CD4-positive, alpha-beta T cell treated with Interleukin-21 for 1 hour (primary cell): Measurements from ENCODE around the gene NECTIN3.

Source experiments
- DNase-seq: peaks from one replicate; pipeline ENCODE4 v3.0.0-alpha.2; 2020

NECTIN3 gene

GRCh38 chr3:111071257-111072030 is at the start of gene NECTIN3:
Gene NECTIN3, plus strand, starts transcription at chr3:111071816. Its CDS starts 202 bp downstream, at chr3:111072018.
- peak; percentile 91 for DNase-seq

DNA sequence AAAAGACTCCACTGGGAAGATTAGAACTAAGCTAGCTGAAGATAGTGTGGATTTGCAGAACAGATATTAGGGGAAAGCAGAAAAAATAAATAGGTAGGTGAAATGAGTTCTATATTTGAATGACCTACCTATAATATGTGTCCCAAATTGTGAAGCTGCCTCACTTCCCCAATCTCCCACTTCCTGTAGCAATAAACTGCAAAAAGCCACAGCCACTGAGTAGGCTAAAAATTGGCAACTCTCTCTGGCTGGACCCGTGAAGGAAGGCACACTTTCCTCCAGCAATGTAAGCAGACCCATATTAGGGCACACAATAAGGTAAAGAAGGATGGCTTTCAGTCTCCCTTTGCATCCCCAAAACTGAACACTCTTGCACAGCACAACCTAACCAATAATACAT is 43.7 kb upstream of the NECTIN3 start:
- no peak for DNase-seq

DNA sequence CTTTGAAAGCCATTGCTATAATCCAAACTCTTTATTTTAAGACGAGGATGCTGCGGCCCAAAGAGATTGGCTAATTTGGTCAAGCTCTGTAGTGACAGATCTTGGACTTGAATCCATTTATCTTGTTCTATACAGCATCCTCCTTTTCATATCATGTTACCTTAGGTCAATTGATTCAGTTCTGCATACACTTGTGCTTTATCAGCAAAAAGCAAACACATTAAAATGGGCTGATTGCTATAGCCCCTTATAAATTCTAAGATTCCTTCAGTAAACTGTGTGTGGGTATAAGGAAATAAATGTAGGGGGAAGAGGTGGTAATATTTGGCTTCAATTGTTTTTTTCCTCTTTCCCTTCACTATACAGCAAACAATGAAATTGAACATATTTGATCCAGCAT is 40.1 kb upstream of the NECTIN3 start:
- no peak for DNase-seq

GRCh38 chr3:111032677-111033076 is 38.9 kb upstream of the NECTIN3 start:
- DNase-seq = no peak

GRCh38 chr3:111033470-111034050 is 38.1 kb upstream of the NECTIN3 start:
- no peak for DNase-seq

DNA sequence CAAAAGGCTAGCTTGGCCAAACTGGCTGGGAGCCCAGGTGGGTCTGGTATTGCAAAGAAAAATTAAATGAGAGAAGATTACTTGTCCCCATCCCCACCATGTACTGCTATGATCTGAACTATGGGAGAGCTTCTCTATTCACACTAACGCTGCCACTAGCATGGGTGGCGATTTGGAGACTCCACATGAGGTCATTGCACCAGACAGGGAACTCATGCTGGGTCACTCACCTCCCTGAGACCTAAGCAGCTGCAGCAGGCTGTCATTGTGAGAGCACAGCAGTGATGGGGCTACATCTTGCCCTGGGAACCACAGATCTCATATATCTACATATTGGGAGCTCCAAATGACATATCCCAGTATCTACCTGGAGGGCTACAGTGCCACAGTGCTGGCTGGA is 36.3 kb upstream of the NECTIN3 start:
- DNase-seq = no peak

DNA sequence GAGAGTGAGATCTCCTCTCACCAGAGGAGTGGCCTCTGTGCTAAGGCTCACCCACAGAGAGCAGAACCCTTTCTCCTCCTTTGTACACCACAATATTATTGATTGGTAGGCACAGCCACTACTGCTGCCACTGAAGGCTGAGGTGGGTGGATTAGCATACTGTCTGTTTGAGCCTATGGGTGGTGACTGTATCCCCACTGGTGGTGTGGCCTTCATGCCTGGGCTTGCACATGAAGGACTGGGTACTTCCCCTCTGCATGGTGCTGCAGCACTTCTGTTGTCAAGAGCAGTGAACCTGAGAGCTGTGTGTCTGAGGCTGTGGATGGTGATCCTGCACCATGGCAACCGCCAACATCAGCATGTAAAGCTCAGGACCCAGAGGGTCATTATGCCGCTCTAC is 35.7 kb upstream of the NECTIN3 start:
- DNase-seq = no peak

DNA sequence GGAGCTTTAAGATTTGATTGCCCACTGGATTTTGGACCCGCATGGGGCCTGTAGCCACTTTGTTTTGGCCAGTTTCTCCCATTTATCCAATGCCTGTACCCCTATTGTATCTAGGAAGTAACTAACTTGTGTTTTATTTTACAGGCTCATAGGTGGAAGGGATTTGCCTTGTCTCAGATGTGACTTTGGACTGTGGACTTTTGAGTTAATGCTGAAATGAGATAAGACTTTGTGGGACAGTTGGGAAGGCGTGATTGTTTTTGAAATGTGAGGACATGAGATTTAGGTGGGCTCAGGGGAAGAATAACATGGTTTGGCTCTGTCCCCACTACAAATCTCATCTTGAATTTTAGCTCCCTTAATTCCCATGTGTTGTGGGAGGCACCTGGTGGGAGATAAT is 30.7 kb upstream of the NECTIN3 start:
- DNase-seq = no peak

GRCh38 chr3:111045564-111045963 is 26.1 kb upstream of the NECTIN3 start:
- no peak for DNase-seq

GRCh38 chr3:111047042-111047441 is 24.6 kb upstream of the NECTIN3 start:
- DNase-seq = no peak

DNA sequence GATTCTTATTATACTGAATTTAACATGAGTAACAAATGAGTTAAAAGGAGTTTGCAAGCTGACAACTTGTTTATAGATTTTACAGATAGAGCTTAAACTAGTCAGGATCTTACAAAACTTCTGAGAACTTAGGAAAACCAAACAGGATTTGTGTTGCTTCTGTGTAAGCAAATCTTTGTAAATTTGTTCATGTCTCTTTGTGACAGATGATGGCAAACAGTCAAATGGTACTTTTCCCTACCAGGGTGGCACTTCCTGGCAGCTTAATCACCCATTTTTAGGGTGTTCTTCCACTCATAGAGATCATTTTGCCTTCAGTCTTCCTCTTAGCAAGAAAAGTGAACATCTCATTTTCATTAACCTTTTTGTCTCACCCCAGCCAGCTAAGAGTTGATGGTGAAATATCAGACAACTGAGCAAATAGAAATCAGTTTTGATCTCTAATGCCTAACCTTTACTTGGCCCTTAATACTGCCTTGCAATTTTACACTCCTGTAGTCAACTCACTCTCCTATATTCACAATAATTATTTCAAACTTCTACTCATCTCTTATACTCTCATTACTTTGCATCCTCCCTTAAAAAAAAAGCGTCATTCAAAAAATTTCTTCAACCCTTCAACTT is 23.7 kb upstream of the NECTIN3 start:
- DNase-seq = no peak

DNA sequence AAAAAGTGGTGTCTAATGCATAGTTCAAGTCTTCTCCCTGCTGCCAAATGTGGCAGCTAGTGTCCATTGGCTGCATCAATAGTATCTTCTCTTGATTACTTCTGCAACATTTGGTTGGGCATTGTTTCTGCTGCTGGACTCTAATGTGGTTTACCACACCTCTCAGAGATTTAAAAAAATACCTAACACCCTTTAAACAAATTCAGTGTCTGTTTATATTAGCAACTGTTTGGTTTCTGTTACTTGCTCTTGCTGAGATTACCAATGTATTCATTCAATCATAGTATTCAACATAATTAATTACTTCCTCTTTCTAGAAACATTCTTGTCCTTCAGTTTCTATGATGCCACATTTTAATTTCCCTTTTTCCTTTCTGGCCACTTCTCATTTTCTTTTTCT is 20.3 kb upstream of the NECTIN3 start:
- DNase-seq = no peak

DNA sequence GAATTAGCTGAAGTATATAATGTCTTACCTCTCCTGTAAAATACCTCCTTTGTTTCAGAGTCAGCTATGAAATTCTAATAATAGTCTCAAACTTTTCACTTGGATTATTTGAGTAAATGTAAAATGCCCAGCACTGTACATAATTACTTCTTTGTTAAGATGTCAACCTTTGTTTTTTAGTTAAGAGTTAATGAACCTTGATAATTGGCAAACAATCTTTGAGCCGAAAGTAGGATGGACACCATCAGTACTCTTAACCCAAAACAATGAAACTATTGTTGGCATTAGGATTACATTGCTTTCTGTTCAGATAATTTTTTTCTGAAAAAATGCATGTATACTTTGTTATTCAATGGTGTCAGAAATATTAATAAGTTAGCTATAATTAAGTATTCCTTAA is 3.0 kb upstream of the NECTIN3 start:
- DNase-seq = no peak

DNA sequence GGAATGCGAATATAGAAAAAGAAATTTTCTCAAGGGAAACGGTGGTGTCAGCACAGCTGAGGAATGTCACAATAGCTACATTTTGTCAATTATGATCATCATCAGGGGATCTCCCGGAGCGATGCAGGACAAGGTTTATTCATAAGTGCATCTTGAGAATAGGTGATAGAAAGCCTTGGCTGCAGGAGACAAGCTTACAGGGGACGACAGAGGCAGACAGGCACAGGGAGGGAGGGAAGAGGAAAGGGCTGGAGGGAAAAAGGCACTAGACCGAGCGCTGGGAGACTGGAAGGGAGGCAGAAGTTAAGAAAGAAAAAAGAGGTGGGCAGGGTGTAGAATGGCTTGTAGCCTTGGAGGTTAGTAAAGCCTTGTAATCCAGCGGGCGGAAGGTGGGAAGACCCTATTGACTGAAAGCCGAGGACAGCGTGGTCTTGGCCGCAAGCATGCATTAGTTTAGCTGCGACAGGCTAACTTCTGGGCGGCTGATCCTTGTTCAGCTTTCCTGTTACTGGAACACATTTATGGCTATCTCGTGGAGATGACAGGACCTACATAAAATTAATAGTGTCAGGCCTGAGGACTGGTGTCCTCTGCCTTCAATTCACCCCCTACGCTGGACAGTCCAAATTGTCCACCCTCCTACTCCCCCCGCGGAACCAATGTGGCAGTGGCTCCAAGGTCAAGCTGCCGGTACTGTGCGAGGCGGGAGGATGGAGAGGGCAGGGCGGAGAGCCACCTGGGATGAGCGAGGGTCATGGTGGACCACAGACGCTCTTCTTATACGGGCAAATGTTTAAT is 1.4 kb upstream of the NECTIN3 start:
- no peak for DNase-seq

DNA sequence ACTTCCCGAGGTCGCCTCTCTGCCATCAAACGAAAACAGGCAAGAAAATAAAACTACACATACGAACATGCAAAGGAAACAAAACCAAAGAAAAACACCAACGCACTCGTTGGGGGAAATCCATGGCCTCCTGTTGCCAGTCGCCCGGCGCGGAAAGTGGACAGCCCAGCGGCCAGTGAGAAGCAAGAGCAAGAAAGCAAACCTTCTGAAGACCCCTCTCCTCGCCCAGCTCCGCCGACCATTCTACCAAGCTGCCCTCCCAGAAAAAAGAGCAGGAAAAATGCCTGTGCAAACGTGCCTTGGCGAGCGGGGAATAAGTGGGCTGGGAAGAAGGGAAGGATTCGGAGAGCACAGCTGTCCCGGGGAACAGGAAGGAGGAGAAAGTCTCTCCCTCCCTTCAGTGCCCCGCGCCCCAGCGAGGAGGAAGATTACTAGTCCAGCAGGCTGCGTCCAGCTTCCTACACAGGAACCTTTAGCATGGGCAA is 802 bp upstream of the NECTIN3 start:
- peak; percentile 36 for DNase-seq

DNA sequence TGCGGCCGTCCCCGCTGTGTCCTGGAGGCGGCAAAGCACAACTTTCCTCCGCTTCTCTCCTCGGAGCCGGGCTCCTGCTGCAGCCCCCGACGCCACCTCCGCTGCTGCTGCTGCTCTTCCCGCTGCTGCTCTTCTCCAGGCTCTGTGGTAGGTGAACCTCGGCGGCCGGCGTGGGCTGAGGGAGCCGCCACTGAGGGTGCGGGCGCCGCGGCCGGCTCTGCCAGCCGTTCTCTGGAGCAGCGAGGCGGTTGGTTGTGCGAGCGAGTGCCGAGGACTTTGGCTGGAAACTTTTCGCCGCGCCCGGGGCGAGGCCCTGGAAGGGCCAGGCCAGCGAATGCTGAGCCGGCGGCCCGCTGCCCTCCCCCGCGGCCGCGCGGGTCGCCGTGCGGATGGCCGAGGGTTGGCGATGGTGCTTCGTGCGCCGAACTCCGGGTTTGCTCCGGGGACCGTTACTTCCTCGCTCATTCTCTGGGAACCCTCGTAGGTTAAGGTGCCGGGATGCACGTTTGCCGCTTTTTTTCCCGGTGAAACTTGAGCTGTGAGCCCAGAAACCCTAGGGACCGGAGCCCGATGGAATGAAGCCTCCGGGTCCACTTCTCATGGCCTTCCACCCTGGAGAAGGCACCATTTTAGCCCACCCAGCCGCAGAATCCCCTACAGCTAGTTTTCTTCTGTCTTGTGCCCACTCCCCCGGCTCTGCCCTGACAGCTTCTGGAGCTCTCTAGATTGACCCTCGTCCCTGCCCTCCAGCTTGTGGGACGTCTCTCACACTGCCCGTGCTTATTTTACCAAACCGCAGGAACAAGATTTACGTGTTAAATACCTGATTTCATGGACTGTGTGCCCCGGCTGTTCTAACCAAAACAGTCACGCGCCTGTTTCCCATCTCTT is 660 bp downstream of the NECTIN3 start:
- DNase-seq = peak; percentile 23

GRCh38 chr3:111073218-111073617 is 1.6 kb downstream of the NECTIN3 start:
- no peak for DNase-seq

DNA sequence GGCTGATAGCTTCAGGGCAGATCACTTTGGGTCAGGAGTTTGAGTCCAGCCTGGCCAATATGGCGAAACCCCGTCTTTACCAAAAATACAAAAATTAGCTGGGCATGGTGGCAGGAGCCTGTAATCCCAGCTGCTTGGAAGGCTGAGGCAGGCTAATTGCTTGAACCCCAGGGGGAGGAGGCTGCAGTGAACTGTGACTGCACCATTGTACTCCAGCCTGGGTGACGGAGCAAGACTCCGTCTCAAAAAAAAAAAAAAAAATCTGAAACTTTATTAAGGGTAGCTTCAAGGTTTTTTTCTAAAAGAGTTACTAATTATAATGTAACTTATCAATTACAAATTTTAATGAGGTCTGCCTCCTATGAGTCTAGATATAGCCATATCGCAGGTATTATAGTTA is 5.1 kb downstream of the NECTIN3 start:
- DNase-seq = no peak

- no peak for DNase-seq
Observed at GRCh38 chr3:111077369-111077768, 5.8 kb downstream of the NECTIN3 start.

DNA sequence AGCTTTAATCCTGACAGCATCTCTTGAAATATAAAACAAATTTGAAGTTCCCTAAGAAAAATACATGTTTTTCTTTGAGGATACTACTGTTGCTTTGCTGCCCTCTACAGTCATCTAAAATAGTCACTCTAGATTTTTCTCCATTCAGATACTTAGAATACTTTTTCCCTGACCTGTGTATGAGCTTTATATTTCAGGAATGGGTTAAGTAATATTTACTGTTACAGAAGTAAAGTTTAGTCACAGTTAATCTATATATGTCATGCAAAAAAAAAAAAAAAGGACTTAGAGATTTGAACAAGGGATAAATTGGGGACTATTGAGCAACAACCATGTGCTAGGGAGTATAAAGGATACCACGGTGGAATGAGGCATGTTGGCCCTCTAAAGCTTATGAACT is 8.8 kb downstream of the NECTIN3 start:
- peak; percentile 30 for DNase-seq

- DNase-seq = no peak
Observed at GRCh38 chr3:111081008-111081545, 9.5 kb downstream of the NECTIN3 start.

DNA sequence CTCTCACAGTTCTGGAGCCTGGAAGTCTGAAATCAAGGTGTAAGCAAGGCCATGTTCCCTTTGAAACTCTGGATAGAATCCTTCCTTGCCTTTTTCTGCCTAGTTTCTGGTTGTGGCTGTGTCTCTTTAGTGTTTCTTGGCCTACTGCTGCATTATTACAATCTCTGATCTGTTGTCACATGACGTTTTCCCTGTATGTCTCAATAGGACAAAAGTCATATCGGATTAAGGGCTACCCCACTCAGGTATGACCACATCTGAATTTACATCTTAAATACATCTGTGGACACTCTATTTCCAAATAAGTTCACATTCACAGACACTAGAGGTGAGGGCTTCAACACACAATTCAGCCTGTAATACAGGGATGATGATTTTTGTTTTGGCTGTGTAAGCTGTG is 13.3 kb downstream of the NECTIN3 start:
- no peak for DNase-seq
